Measurements from ENCODE around the gene CLUH. TPM values are rescaled to one million over a fixed set of nuclear protein-coding genes. Genes with fewer than 3 reads are reported as not detected.
A peak's percentile ranks its signal among the peaks of the same experiment; 100 is the strongest.

Gene CLUH
- total and polyA plus RNA-seq, 2 donors (not counting 1 experiment from before 2014, with no cell fraction given) = 53.1 to 64.6 TPM

DNA sequence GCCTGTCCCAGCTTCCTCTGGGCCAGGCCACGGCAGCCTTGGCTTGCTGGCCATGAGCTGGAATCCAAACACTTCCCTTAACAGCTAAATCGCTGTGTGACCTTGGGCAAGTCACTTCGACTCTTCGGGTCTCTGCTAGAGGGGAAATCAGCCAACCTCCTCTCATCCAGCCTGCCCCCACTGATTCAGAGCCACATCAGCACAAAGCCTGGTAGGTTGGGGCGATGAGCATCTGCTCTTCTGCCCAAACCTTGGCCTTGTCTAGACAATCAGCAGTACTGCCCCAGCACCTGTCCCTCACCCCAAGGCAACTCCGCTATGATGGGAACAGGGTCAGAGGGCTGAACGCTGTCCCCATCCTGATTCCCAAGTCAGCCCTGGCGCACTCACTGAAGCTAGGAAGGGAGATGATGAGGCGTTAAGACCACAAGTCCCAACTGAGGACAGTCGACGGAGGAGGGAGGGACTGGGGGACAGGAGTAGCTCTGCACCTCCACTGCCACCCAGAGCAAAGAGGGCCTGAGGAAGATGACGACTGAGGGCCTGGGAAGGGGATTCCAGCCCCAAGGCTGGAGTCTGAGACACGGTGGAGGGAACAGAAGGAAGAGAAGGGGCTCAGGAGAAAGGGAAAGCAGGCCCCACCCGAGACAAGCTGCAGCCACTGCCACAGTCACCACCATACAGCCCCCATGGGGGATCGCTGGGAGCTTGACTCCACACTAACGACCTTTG lies 1.3 kb downstream of the CLUH start:
- H3K9me3 ChIP-seq (ENCODE audit: control extremely low read depth in 1 of 3, control insufficient read depth in 2 of 3, insufficient read depth in 1 of 3, low read length in 2 of 3) = no peaks in the 10 kb centered on the region
- H3K4me2 ChIP-seq (replicated peaks; ENCODE audit: low read depth, low read length, poor library complexity, severe bottlenecking) = peak overlapping the region; percentile 95
- H3K79me2 ChIP-seq (ENCODE audit: control insufficient read depth, insufficient read depth, low read length) = peaks cover 67% of the 10 kb centered on the region
- TF ChIP-seq, protein P1, sequence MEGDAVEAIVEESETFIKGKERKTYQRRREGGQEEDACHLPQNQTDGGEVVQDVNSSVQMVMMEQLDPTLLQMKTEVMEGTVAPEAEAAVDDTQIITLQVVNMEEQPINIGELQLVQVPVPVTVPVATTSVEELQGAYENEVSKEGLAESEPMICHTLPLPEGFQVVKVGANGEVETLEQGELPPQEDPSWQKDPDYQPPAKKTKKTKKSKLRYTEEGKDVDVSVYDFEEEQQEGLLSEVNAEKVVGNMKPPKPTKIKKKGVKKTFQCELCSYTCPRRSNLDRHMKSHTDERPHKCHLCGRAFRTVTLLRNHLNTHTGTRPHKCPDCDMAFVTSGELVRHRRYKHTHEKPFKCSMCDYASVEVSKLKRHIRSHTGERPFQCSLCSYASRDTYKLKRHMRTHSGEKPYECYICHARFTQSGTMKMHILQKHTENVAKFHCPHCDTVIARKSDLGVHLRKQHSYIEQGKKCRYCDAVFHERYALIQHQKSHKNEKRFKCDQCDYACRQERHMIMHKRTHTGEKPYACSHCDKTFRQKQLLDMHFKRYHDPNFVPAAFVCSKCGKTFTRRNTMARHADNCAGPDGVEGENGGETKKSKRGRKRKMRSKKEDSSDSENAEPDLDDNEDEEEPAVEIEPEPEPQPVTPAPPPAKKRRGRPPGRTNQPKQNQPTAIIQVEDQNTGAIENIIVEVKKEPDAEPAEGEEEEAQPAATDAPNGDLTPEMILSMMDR (IDR thresholded peaks at IDR 0.05) = no peak
- TF ChIP-seq EZH2 (IDR thresholded peaks at IDR 0.05; ENCODE audit: borderline replicate concordance, insufficient read depth, low read depth, low read length, poor library complexity, severe bottlenecking) = no peak
- peak overlapping the region; percentile 21 to 95 (median 58) for H3K4me3 ChIP-seq (ENCODE audit: control extremely low read depth in 1 of 5, extremely low read depth in 1 of 5, insufficient read depth in 1 of 5, low read depth in 2 of 5, low read length in 4 of 5)
- H4K20me1 ChIP-seq (ENCODE audit: control insufficient read depth, insufficient read depth, low read length, poor library complexity, severe bottlenecking) = peaks cover 59% of the 10 kb centered on the region
- H3K36me3 ChIP-seq (replicated peaks in 1 of 2; ENCODE audit: control extremely low read depth in 1 of 2, control insufficient read depth in 1 of 2, extremely low read depth in 1 of 2, insufficient read depth in 2 of 2, low read length in 1 of 2) = no peaks in the 10 kb centered on the region
- peak overlapping the region in 1 of 2 donors; percentile 42 for H3K27ac ChIP-seq (ENCODE audit: low read length in 2 of 2)
- DNase-seq = no peak
- peak overlapping the region; percentile 83 for H3K9ac ChIP-seq (ENCODE audit: low read length)
- Mint-ChIP-seq H3K27ac (peak overlapping the region; percentile 90), H3K9me3 (ENCODE audit: insufficient read depth) (no peaks in the 10 kb centered on the region), H3K4me1 (peaks cover 48% of the 10 kb centered on the region), H3K4me3 (peak overlapping the region; percentile 93), H3K27me3 (no peaks in the 10 kb centered on the region)
- intact Hi-C loops (cut with micrococcal nuclease) = loop anchor here (5.0 kb wide), 2 partner anchors 117 to 373 kb away; partner anchors contain the start of genes SGSM2 and TSR1
- H3K4me1 ChIP-seq (ENCODE audit: control insufficient read depth in 2 of 2, insufficient read depth in 2 of 2, low read length in 2 of 2) = peaks cover 29 to 50% of the 10 kb centered on the region in 2 donors
- peak overlapping the region; percentile 99 for H2AFZ ChIP-seq (ENCODE audit: insufficient read depth, low read depth, low read length, poor library complexity, severe bottlenecking)
- H3K27me3 ChIP-seq (replicated peaks in 1 of 4; ENCODE audit: control extremely low read depth in 1 of 4, control insufficient read depth in 3 of 4, insufficient read depth in 4 of 4, low read length in 3 of 4) = no peaks in the 10 kb centered on the region
- ATAC-seq (ENCODE audit: low read depth) = no peak
- 53% methylated on average over 16 of the region's 16 CpGs for WGBS (ENCODE audit: insufficient coverage)
- CTCF ChIA-PET = interaction anchor here (0.8 to 0.9 kb wide), 2 partner anchors 76 to 302 kb away, joined by 3 read pairs; no protein-coding TSS in a partner anchor
- POLR2A ChIA-PET = interaction anchor here (0.6 kb wide), 1 partner anchor 1503 kb away, joined by 3 read pairs; no protein-coding TSS in a partner anchor

DNA sequence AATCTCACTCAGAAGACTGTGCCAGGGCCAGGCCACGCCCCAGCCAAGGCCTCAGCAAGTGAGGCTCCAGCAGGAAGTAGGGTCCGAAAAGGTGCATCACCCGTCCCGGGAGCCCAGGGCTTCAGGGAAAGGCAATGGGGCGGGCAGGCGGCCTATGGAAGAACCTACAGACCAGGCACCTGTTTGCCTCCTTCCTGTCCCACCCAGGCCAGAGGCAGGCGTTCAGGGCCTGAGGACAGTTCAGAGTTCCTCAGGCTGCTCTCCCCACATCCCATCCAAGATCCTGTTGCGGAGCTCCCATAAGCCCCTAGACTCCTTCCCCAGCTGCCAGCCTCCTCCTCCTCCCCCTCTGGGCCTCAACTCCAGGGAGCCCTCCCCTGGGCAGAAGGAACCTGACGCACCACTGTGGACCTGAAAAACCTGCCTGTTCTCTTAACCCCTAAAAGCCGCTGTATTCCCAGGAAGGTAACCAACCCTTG lies 2.3 kb downstream of the CLUH start:
- peaks cover 51% of the 10 kb centered on the region for H3K4me1 Mint-ChIP-seq
- POLR2A ChIA-PET = no interaction called here
- peak overlapping the region; percentile 90 for H3K27ac Mint-ChIP-seq
- no peaks in the 10 kb centered on the region for H3K36me3 ChIP-seq (replicated peaks in 1 of 2; ENCODE audit: control extremely low read depth in 1 of 2, control insufficient read depth in 1 of 2, extremely low read depth in 1 of 2, insufficient read depth in 2 of 2, low read length in 1 of 2)
- TF ChIP-seq, protein P1 (IDR thresholded peaks at IDR 0.05) = no peak
- TF ChIP-seq EZH2 (IDR thresholded peaks at IDR 0.05; ENCODE audit: borderline replicate concordance, insufficient read depth, low read depth, low read length, poor library complexity, severe bottlenecking) = no peak
- DNase-seq (peak; percentile 48), ATAC-seq (ENCODE audit: low read depth) (no peak)
- CTCF ChIA-PET = no interaction called here
- intact Hi-C loops (cut with micrococcal nuclease) = no loop called here
- peak overlapping the region; percentile 93 for H3K4me3 Mint-ChIP-seq
- peaks cover 69% of the 10 kb centered on the region for H4K20me1 ChIP-seq (ENCODE audit: control insufficient read depth, insufficient read depth, low read length, poor library complexity, severe bottlenecking)
- peaks cover 29 to 50% of the 10 kb centered on the region in 2 donors for H3K4me1 ChIP-seq (ENCODE audit: control insufficient read depth in 2 of 2, insufficient read depth in 2 of 2, low read length in 2 of 2)
- H3K27me3 ChIP-seq (replicated peaks in 1 of 4; ENCODE audit: control extremely low read depth in 1 of 4, control insufficient read depth in 3 of 4, insufficient read depth in 4 of 4, low read length in 3 of 4) = no peaks in the 10 kb centered on the region
- H3K9me3 ChIP-seq (ENCODE audit: control extremely low read depth in 1 of 3, control insufficient read depth in 2 of 3, insufficient read depth in 1 of 3, low read length in 2 of 3) = no peaks in the 10 kb centered on the region
- H3K27ac ChIP-seq (ENCODE audit: low read length in 2 of 2) = peak overlapping the region in 1 of 2 donors; percentile 42
- peak overlapping the region in 2 of 5 experiments; percentile 22 to 31 for H3K4me3 ChIP-seq (ENCODE audit: control extremely low read depth in 1 of 5, extremely low read depth in 1 of 5, insufficient read depth in 1 of 5, low read depth in 2 of 5, low read length in 4 of 5)
- no peaks in the 10 kb centered on the region for H3K9me3 Mint-ChIP-seq (ENCODE audit: insufficient read depth)
- H3K27me3 Mint-ChIP-seq = no peaks in the 10 kb centered on the region
- H3K79me2 ChIP-seq (ENCODE audit: control insufficient read depth, insufficient read depth, low read length) = peaks cover 73% of the 10 kb centered on the region
- 62% methylated on average over 10 of the region's 10 CpGs for WGBS (ENCODE audit: insufficient coverage)
- peak overlapping the region; percentile 95 for H3K4me2 ChIP-seq (replicated peaks; ENCODE audit: low read depth, low read length, poor library complexity, severe bottlenecking)
- H2AFZ ChIP-seq (ENCODE audit: insufficient read depth, low read depth, low read length, poor library complexity, severe bottlenecking) = no peak overlapping the region
- H3K9ac ChIP-seq (ENCODE audit: low read length) = peak overlapping the region; percentile 83

Measured in B cell (primary cell).